Body of pancreas (tissue), 4 donors: Measurements from ENCODE around the gene FCGR3A. TPM values are rescaled to one million over a fixed set of nuclear protein-coding genes. Genes with fewer than 3 reads are reported as not detected.
"Not testable (repeated sequence)": the region's sequence is repeated elsewhere in the genome, so short reads cannot be mapped to it uniquely, and the experiment has no call there.

Experiments
- ATAC-seq: fragments of 150-250 bp; one replicate; pipeline ENCODE4 v1.9.1; 2016
- DNase-seq, 4 donors: peaks; one replicate each; pipeline ENCODE4 v3.0.0-alpha.2; 2019
- H3K27ac ChIP-seq, 4 donors: fragments of 200-600 bp; sonication (generic); 1 replicate in 3 of 4; 2 replicates in 1 of 4; pipeline versions ENCODE4 v1.5.1 to v1.6.1; 2016 to 2019; ENCODE audit warnings: mild to moderate bottlenecking in 1 of 4, mixed read lengths in 1 of 4, moderate library complexity in 1 of 4
- H3K27me3 ChIP-seq, 2 donors: fragments of 200-600 bp; sonication (generic); one replicate each; pipeline ENCODE4 v1.6.0; 2016; ENCODE audit warnings: mild to moderate bottlenecking in 1 of 2
- H3K36me3 ChIP-seq, 2 donors: fragments of 200-600 bp; sonication (generic); replicated peaks in 1 of 2; 2 replicates each; pipeline ENCODE4 v1.5.1; 2016; ENCODE audit warnings: low read depth in 2 of 2; ENCODE audit not compliant: insufficient read depth in 1 of 2
- H3K4me1 ChIP-seq: fragments of 200-600 bp; sonication (generic); one replicate; pipeline ENCODE4 v1.6.0; 2016
- H3K4me3 ChIP-seq, 2 donors: fragments of 200-600 bp; sonication (generic); 1 replicate in 1 of 2; 2 replicates in 1 of 2; pipeline ENCODE4 v1.5.1; 2016 to 2019
- H3K9me3 ChIP-seq, 3 donors: fragments of 200-600 bp; sonication (generic); 1 replicate in 2 of 3; 2 replicates in 1 of 3; pipeline ENCODE4 v1.5.1; 2016
- POLR2A ChIP-seq, 3 donors: fragments of 450-650 bp; IDR thresholded peaks; one replicate each; pipeline ENCODE4 v1.6.1; 2016; ENCODE audit warnings: antibody characterized with exemption in 3 of 3, mild to moderate bottlenecking in 2 of 3
- WGBS, 2 donors: methylation state at CpG; one replicate each; pipeline ENCODE4 v1.1.5; 2017; 5-methylcytosine and 5-hydroxymethylcytosine counted together
- intact Hi-C: fragments of 100-400 bp; cut with DNase I; formaldehyde crosslinking; loops from one replicate; pipeline ENCODE4 v1.15.1; 2023
- total RNA-seq, 2 donors: library from RNA; depleted of rRNA; stranded (reverse); fragments of >200 nt; gene quantifications; one replicate each; pipeline ENCODE4 v1.1.0, GENCODE V29; 2016
- TF ChIP-seq, protein P1 (sequence below), 7 experiments: fragments of 450-650 bp in 4 of 7; fragments of 200-600 bp in 3 of 7; sonication (generic) in 3 of 7; IDR thresholded peaks; one replicate each; pipeline ENCODE4 v1.5.1; 2016 to 2019; ENCODE audit warnings: antibody characterized with exemption in 7 of 7

Gene FCGR3A
- total RNA-seq, 2 donors from 2014 or later: 5.2 TPM; not detected in 1

DNA sequence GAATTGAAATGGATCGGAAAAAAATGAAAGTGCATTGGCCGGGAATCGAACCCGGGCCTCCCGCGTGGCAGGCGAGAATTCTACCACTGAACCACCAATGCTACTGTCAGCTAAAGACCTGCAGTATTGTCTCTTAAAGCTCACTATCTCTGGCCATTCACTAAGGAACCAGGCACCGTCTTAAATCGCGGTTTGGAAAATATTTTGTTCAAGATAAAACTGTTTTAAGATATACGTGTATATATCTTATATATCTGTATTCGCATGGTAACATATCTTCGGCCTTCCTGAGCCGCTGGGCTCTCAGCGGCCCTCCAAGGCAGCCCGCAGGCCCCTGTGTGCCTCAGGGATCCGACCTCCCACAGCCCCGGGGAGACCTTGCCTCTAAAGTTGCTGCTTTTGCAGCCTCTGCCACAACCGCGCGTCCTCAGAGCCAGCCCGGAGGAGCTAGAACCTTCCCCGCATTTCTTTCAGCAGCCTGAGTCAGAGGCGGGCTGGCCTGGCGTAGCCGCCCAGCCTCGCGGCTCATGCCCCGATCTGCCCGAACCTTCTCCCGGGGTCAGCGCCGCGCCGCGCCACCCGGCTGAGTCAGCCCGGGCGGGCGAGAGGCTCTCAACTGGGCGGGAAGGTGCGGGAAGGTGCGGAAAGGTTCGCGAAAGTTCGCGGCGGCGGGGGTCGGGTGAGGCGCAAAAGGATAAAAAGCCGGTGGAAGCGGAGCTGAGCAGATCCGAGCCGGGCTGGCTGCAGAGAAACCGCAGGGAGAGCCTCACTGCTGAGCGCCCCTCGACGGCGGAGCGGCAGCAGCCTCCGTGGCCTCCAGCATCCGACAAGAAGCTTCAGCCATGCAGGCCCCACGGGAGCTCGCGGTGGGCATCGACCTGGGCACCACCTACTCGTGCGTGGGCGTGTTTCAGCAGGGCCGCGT is 25.5 kb downstream of the FCGR3A start, which contains the start of gene HSPA6:
Gene HSPA6, plus strand, starts transcription at position 724 of the 925 bp plus-strand sequence. Its CDS starts 119 bp downstream, at position 843.
- DNase-seq (peak; percentile 76 to 81 (median 77)), ATAC-seq (peak; percentile 82)
- Histone ChIP-seq H3K4me3 (peak within 1 kb of the TSS; percentile 22 to 48), H3K27ac (peak within 1 kb of the TSS; percentile 80 to 94 (median 84))
- 1% methylated on average over 43 to 56 of the region's 72 CpGs for WGBS, 2 donors
- H3K27me3 ChIP-seq, H3K4me1 ChIP-seq, H3K9me3 ChIP-seq, H3K36me3 ChIP-seq, intact Hi-C loops: not testable (repeated sequence)
- peak in 1 of 3 donors; percentile 8 for TF ChIP-seq POLR2A (IDR thresholded peaks at IDR 0.05)

DNA sequence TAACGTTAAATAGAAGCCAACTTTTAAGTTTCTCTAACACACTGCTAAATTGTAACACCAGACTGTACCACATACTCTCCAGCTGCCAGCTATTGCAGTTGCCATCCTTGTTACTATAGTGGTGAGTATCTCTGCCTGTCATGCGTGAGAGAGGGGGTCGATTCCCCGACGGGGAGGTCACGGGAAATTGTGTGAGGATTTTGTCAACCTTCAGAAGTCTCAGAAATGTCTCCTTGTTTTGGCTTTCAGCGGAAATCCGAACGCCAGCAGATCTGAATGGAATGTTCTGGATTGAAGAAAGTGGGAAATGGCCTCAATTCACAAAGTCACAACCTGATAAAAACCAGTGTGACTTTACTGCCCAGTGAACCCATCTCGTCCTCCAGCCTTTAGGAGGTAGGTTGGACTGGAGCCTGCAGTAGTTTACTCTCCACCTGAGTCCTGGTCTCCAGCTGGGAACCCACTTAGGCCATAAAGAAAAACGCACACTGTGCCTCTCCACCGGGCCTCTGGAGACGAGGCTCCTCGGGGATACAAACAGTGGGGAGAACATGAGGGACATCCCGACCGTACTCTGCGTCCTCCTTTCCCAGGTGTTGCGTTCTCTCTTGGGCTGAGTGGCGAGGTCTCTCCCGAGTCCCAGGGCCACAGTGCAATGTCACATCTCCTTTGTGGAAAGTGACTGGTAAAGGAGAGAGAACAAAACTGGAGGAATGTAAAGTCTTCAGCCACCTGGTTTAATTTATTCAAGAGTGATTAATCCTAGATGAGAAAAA is 26.4 kb downstream of the FCGR3A start:
- intact Hi-C loops, DNase-seq, H3K36me3 ChIP-seq, H3K4me3 ChIP-seq, H3K4me1 ChIP-seq, H3K27me3 ChIP-seq, H3K9me3 ChIP-seq: not testable (repeated sequence)
- peak overlapping the region in 1 of 4 donors; percentile 83 for H3K27ac ChIP-seq
- ATAC-seq: peak; percentile 1
- 79 to 86% methylated on average over 16 to 18 of the region's 20 CpGs for WGBS, 2 donors

DNA sequence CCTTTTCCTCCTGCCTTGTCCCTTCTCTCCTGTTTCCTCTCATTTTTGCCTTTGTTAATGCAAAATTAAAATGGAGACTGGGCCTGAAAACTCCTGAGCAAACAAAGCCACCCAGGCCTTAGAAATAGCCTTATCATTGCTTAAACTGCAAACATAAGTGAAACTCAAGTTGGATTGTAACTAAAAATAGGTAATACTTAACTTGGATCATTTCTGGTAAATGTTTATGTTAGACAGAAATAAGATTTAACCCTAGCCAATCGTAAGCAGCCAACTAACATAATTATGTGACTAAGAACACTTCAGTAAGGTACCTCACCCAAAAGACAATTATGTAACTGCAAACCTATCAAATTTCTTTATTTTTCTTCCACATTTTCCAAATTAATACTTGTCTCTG is 35.7 kb downstream of the FCGR3A start:
- DNase-seq, H3K36me3 ChIP-seq, intact Hi-C loops, H3K4me3 ChIP-seq, H3K27ac ChIP-seq, H3K27me3 ChIP-seq, H3K9me3 ChIP-seq: not testable (repeated sequence)
- ATAC-seq: peak; percentile 21
- 22 to 48% methylated on average over 1 of the region's 1 CpG for WGBS, 2 donors
- peaks cover 18% of the 10 kb centered on the region for H3K4me1 ChIP-seq

DNA sequence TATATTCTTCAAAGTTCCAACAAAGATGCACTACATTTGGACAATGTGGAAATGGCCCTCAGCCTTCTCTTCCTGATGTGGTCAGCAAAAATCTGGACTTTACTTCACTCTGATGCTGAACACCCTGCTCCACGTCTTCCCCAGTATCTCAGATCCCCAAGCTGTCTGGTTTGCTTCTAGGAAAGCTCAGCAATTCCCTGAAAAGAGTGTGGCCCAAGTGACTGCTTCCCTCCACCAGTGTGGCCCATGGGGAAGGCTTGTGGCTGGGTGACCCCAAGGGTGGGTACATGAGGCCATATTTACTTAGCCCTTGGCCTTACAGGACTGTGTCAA is 36.2 kb downstream of the FCGR3A start:
- H3K4me1 ChIP-seq: peaks cover 18% of the 10 kb centered on the region
- intact Hi-C loops, DNase-seq, H3K4me3 ChIP-seq, H3K9me3 ChIP-seq, H3K27ac ChIP-seq, ATAC-seq, H3K36me3 ChIP-seq, H3K27me3 ChIP-seq: not testable (repeated sequence)
- 67% methylated on average over 1 of the region's 1 CpG; no CpG with 5 or more reads in 1 of the 2 donors for WGBS, 2 donors

DNA sequence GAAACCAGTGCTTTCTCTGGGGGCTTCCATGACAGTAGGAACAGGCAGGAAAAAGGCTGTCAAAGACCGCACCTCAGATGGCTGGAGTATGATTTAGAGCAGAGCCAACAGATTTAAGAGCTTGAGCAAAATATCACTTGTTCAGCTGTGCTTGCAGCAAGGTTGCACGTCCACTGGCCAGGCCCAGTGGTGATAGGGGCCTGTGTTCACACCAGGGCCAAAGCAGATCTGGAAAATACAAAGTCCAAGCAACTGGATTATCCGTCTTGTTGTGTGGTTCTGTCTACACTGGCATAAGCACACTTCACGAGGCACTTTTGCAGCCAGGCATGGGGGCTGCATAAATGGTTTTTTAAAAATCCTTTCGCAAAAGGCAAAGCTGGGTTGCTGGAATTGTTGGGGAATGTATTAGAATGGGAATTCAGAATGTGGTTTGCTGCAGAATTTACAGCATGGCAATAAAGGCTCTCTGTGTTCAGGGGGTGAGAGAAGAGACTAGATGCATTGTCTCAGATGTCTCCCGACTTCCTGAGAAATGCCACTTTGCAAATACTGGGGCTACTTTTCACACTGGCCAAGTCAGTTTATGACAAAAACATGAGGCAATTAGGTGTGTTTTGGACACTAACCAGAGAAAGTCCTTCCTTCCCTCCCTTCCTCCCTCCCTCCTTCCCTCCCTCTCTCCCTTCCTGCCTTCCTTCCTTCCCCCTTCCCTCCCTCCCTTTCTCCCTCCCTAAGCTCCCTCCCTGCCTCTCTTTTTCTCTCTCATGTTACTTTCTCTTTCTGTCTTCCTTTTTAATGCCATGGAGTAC is 36.8 kb downstream of the FCGR3A start:
- H3K9me3 ChIP-seq, ATAC-seq, intact Hi-C loops, DNase-seq, H3K27ac ChIP-seq, H3K36me3 ChIP-seq, H3K27me3 ChIP-seq, H3K4me3 ChIP-seq: not testable (repeated sequence)
- peaks cover 18% of the 10 kb centered on the region for H3K4me1 ChIP-seq
- WGBS, 2 donors: 81 to 82% methylated on average over 6 of the region's 6 CpGs

DNA sequence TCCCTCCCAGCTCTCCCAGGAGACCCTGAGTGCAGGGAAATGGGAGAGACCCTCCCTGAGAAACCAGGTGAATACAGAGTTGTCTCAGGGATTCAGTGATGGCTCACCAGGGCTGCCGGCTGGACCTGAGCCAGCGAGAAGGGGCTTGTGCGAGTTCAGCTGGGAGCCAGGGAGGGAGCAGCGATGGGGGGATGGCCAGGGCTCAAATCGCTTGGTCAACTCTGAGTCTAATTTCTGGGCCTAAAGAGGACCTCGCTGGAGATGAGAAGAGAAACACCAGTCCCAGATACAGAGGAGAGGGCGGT is 37.9 kb downstream of the FCGR3A start:
- H3K4me3 ChIP-seq: no peak overlapping the region
- no peaks in the 10 kb centered on the region for H3K9me3 ChIP-seq
- ATAC-seq (no peak), DNase-seq (no peak)
- H3K36me3 ChIP-seq: no peaks in the 10 kb centered on the region
- TF ChIP-seq, protein P1, sequence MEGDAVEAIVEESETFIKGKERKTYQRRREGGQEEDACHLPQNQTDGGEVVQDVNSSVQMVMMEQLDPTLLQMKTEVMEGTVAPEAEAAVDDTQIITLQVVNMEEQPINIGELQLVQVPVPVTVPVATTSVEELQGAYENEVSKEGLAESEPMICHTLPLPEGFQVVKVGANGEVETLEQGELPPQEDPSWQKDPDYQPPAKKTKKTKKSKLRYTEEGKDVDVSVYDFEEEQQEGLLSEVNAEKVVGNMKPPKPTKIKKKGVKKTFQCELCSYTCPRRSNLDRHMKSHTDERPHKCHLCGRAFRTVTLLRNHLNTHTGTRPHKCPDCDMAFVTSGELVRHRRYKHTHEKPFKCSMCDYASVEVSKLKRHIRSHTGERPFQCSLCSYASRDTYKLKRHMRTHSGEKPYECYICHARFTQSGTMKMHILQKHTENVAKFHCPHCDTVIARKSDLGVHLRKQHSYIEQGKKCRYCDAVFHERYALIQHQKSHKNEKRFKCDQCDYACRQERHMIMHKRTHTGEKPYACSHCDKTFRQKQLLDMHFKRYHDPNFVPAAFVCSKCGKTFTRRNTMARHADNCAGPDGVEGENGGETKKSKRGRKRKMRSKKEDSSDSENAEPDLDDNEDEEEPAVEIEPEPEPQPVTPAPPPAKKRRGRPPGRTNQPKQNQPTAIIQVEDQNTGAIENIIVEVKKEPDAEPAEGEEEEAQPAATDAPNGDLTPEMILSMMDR (IDR thresholded peaks at IDR 0.05): no peak
- TF ChIP-seq POLR2A (IDR thresholded peaks at IDR 0.05): no peak
- 83 to 95% methylated on average over 7 of the region's 7 CpGs for WGBS, 2 donors
- H3K27me3 ChIP-seq: no peaks in the 10 kb centered on the region
- peaks cover 18% of the 10 kb centered on the region for H3K4me1 ChIP-seq
- H3K27ac ChIP-seq: no peak overlapping the region
- intact Hi-C loops: no loop called here
